ENCODE results near the gene IRGC.
"Not testable (repeated sequence)": the region's sequence is repeated elsewhere in the genome, so short reads cannot be mapped to it uniquely, and the experiment has no call there.

The IRGC gene

GRCh38 chr19:43675906-43676305 is 40.0 kb upstream of the IRGC start:
- TF ChIP-seq CTCF (IDR thresholded peaks at IDR 0.05): no peak
- Histone ChIP-seq H3K27me3 (ENCODE audit: control insufficient read depth, insufficient read depth, low read length) (no peaks in the 10 kb centered on the region), H2AFZ (peak overlapping the region; percentile 87), H3K4me1 (peaks cover 7% of the 10 kb centered on the region), H3K4me2 (ENCODE audit: low read length) (peak overlapping the region; percentile 45), H3K36me3 (ENCODE audit: control insufficient read depth, insufficient read depth, low read length) (no peaks in the 10 kb centered on the region), H3K4me3 (ENCODE audit: low read depth, low read length) (no peak overlapping the region), H3K27ac (peak overlapping the region; percentile 39), H3K9me3 (ENCODE audit: control insufficient read depth, low read length) (no peaks in the 10 kb centered on the region), H3K9ac (no peak overlapping the region), H3K79me2 (no peaks in the 10 kb centered on the region)

- Histone ChIP-seq H3K79me2 (no peaks in the 10 kb centered on the region), H3K4me2 (ENCODE audit: low read length) (no peak overlapping the region), H3K36me3 (ENCODE audit: control insufficient read depth, insufficient read depth, low read length) (no peaks in the 10 kb centered on the region), H3K9ac (no peak overlapping the region), H3K4me1 (peaks cover 13% of the 10 kb centered on the region), H3K9me3 (ENCODE audit: control insufficient read depth, low read length) (no peaks in the 10 kb centered on the region), H3K27me3 (ENCODE audit: control insufficient read depth, insufficient read depth, low read length) (no peaks in the 10 kb centered on the region), H2AFZ (no peak overlapping the region), H3K4me3 (ENCODE audit: low read depth, low read length) (no peak overlapping the region), H3K27ac (no peak overlapping the region)
- TF ChIP-seq CTCF (IDR thresholded peaks at IDR 0.05): no peak
Observed at GRCh38 chr19:43678512-43679261, 37.2 kb upstream of the IRGC start.

- Histone ChIP-seq H3K27me3 (ENCODE audit: control insufficient read depth, insufficient read depth, low read length) (no peaks in the 10 kb centered on the region), H3K9me3 (ENCODE audit: control insufficient read depth, low read length) (no peaks in the 10 kb centered on the region), H2AFZ (no peak overlapping the region), H3K9ac (no peak overlapping the region), H3K79me2 (no peaks in the 10 kb centered on the region), H3K4me1 (peaks cover 6% of the 10 kb centered on the region), H3K27ac (no peak overlapping the region), H3K4me3 (ENCODE audit: low read depth, low read length) (no peak overlapping the region), H3K36me3 (ENCODE audit: control insufficient read depth, insufficient read depth, low read length) (no peaks in the 10 kb centered on the region), H3K4me2 (ENCODE audit: low read length) (no peak overlapping the region)
- no peak for TF ChIP-seq CTCF (IDR thresholded peaks at IDR 0.05)
Observed at GRCh38 chr19:43681821-43682220, 34.1 kb upstream of the IRGC start.

- H3K27me3 ChIP-seq (ENCODE audit: control insufficient read depth, insufficient read depth, low read length); H3K36me3 ChIP-seq (ENCODE audit: control insufficient read depth, insufficient read depth, low read length); H3K4me3 ChIP-seq (ENCODE audit: low read depth, low read length); H3K4me2 ChIP-seq (ENCODE audit: low read length); H3K9me3 ChIP-seq (ENCODE audit: control insufficient read depth, low read length); H3K27ac ChIP-seq; H2AFZ ChIP-seq; H3K9ac ChIP-seq; H3K79me2 ChIP-seq: not testable (repeated sequence)
- H3K4me1 ChIP-seq: peaks cover 10% of the 10 kb centered on the region
Observed at GRCh38 chr19:43682269-43682668, 33.6 kb upstream of the IRGC start.

- peak overlapping the region; percentile 80 for H2AFZ ChIP-seq
- TF ChIP-seq CTCF (IDR thresholded peaks at IDR 0.05): no peak
- no peak overlapping the region for H3K4me3 ChIP-seq (ENCODE audit: low read depth, low read length)
- H3K4me1 ChIP-seq: peaks cover 10% of the 10 kb centered on the region
- H3K27me3 ChIP-seq (ENCODE audit: control insufficient read depth, insufficient read depth, low read length): no peaks in the 10 kb centered on the region
- H3K79me2 ChIP-seq: no peaks in the 10 kb centered on the region
- no peaks in the 10 kb centered on the region for H3K36me3 ChIP-seq (ENCODE audit: control insufficient read depth, insufficient read depth, low read length)
- no peaks in the 10 kb centered on the region for H3K9me3 ChIP-seq (ENCODE audit: control insufficient read depth, low read length)
- no peak overlapping the region for H3K4me2 ChIP-seq (ENCODE audit: low read length)
- no peak overlapping the region for H3K27ac ChIP-seq
- H3K9ac ChIP-seq: no peak overlapping the region
Observed at GRCh38 chr19:43682824-43683661, 32.8 kb upstream of the IRGC start.
